HepG2 (cell line): ENCODE measurements around the gene DIS3L2. TPM values are rescaled to one million over a fixed set of nuclear protein-coding genes. Genes with fewer than 3 reads are reported as not detected.
A peak's percentile ranks its signal among the peaks of the same experiment; 100 is the strongest.

Source experiments
- ATAC-seq: fragments of 200-7000 bp; cut with Tn5 transposase; 3 replicates; pipeline ENCODE4 v1.9.1; 2020; ENCODE audit warnings: mild to moderate bottlenecking, moderate library complexity
- BruUV-seq: library from RNA; stranded (reverse); fragments of 400-500 nt; replicated peaks from 2 replicates; lab custom pipeline; 2021; lab: Mats Ljungman, UMichigan
- CTCF ChIA-PET: fragments of 300-600 bp; formaldehyde crosslinking; extraction: SDS; loops from one replicate; lab custom pipeline; 2021; ENCODE audit warnings: low total read pairs, inconsistent platforms, low intra/inter-chr PET ratio; lab: Yijun Ruan, JAX
- POLR2A ChIA-PET: fragments of 350-600 bp; sonication (Branson Sonifier 250); formaldehyde crosslinking; loops from one replicate; lab custom pipeline; 2020; ENCODE audit warnings: antibody characterized with exemption, inconsistent platforms; lab: Yijun Ruan, JAX
- DNase-seq: peaks from one replicate; pipeline ENCODE4 v3.0.0-alpha.2; 2015; ENCODE audit warnings: low spot score
- FAIRE-seq: peaks from 3 replicates; lab custom pipeline; 2011; peaks lifted over from hg19 to GRCh38; lab: Jason Lieb, UNC
- H2AFZ ChIP-seq: one replicate; pipeline ENCODE4 v1.6.1; 2011; ENCODE audit warnings: low read length, inconsistent platforms
- H3K27ac ChIP-seq: fragments of 300-600 bp; 3 replicates; pipeline ENCODE4 v1.8.0; 2011; ENCODE audit warnings: mixed run types, mild to moderate bottlenecking, mixed read lengths, low read length, inconsistent platforms; ENCODE audit not compliant: insufficient read depth; ENCODE audit errors: extremely low read length
- H3K27me3 ChIP-seq, 2 experiments: fragments of 200-600 bp in 1 of 2; 2 replicates in 1 of 2; 3 replicates in 1 of 2; pipeline versions ENCODE4 v1.6.0 to v1.8.0; 2011; ENCODE audit warnings: low read length in 2 of 2, mild to moderate bottlenecking in 2 of 2, moderate library complexity in 2 of 2, inconsistent platforms in 1 of 2; ENCODE audit not compliant: insufficient read depth in 2 of 2, control insufficient read depth in 1 of 2
- H3K36me3 ChIP-seq, 2 experiments: fragments of 200-600 bp in 1 of 2; replicated peaks in 1 of 2; 2 replicates in 1 of 2; 3 replicates in 1 of 2; pipeline versions ENCODE4 v1.5.1 to v1.8.0; 2011; ENCODE audit warnings: low read length in 2 of 2, inconsistent platforms in 1 of 2; ENCODE audit not compliant: insufficient read depth in 2 of 2, control insufficient read depth in 1 of 2
- H3K4me1 ChIP-seq: 2 replicates; pipeline ENCODE4 v1.5.1; 2012; ENCODE audit warnings: low read length, inconsistent platforms; ENCODE audit not compliant: insufficient read depth
- H3K4me2 ChIP-seq: 2 replicates; pipeline ENCODE4 v1.6.0; 2011; ENCODE audit warnings: low read depth, low read length, inconsistent platforms
- H3K4me3 ChIP-seq, 3 experiments: fragments of 200-600 bp in 1 of 3; sonication (generic), shearing (Covaris generic) in 1 of 3; replicated peaks in 1 of 3; 2 replicates each; pipeline ENCODE4 v1.5.1; 2011 to 2016; ENCODE audit warnings: low read length in 3 of 3, inconsistent platforms in 2 of 3, low read depth in 2 of 3, mild to moderate bottlenecking in 2 of 3, control low read depth in 1 of 3, mixed read lengths in 1 of 3; ENCODE audit not compliant: insufficient read depth in 1 of 3
- H3K79me2 ChIP-seq: one replicate; pipeline ENCODE4 v1.6.1; 2011; ENCODE audit warnings: low read length, inconsistent platforms; ENCODE audit not compliant: insufficient read depth
- H3K9ac ChIP-seq: 2 replicates; pipeline ENCODE4 v1.6.0; 2011; ENCODE audit warnings: mild to moderate bottlenecking, low read depth, low read length, inconsistent platforms; ENCODE audit not compliant: insufficient read depth
- H3K9me3 ChIP-seq: 2 replicates; pipeline ENCODE4 v1.5.1; 2012; ENCODE audit warnings: mild to moderate bottlenecking, low read length
- H4K20me1 ChIP-seq: 2 replicates; pipeline ENCODE4 v1.6.0; 2011; ENCODE audit warnings: inconsistent platforms, mild to moderate bottlenecking, low read length, moderate library complexity; ENCODE audit not compliant: insufficient read depth
- AGO2 ChIP-seq: fragments of 200-400 bp; formaldehyde crosslinking; optimal IDR thresholded peaks from 2 replicates; pipeline ENCODE3; 2017; ENCODE audit warnings: mild to moderate bottlenecking, low read depth, low read length, moderate library complexity
- CC2D1A ChIP-seq: sonication (generic); formaldehyde crosslinking; IDR thresholded peaks from 2 replicates; pipeline ENCODE4 v1.8.1; 2023; ENCODE audit warnings: mild to moderate bottlenecking, missing genetic modification reagents
- KLF15 ChIP-seq: sonication (generic); formaldehyde crosslinking; IDR thresholded peaks from 2 replicates; pipeline ENCODE4 v1.8.1; 2023; ENCODE audit warnings: borderline replicate concordance, mild to moderate bottlenecking, inconsistent platforms, missing genetic modification reagents, mixed read lengths
- LCORL ChIP-seq, 2 experiments: fragments of 450-650 bp in 1 of 2; sonication (generic) in 1 of 2; formaldehyde crosslinking in 1 of 2; IDR thresholded peaks; 2 replicates each; pipeline versions ENCODE4 v1.5.0 to v1.6.1; 2017 to 2020; ENCODE audit warnings: antibody characterized with exemption in 1 of 2, missing genetic modification reagents in 1 of 2
- MAFF ChIP-seq: IDR thresholded peaks from 2 replicates; pipeline ENCODE4 v1.6.1; 2011; ENCODE audit warnings: low read depth, low read length, improper control_type of control experiment
- MAFK ChIP-seq, 2 experiments: IDR thresholded peaks in 1 of 2; conservative IDR thresholded peaks in 1 of 2; 2 replicates each; pipeline ENCODE4 v1.6.1; 2011; ENCODE audit warnings: improper control_type of control experiment in 2 of 2, low read length in 2 of 2
- ZNF891 ChIP-seq: sonication (generic); formaldehyde crosslinking; IDR thresholded peaks from 2 replicates; pipeline ENCODE4 v1.5.0; 2020; ENCODE audit warnings: mild to moderate bottlenecking, missing genetic modification reagents
- WGBS: methylation state at CpG from one replicate; pipeline ENCODE4 v1.1.6; 2017; ENCODE audit warnings: low lambda C conversion rate; 5-methylcytosine and 5-hydroxymethylcytosine counted together
- in situ Hi-C: cut with HindIII; loops from 2 replicates; pipeline ENCODE4 v1.10.0; 2017; ENCODE audit warnings: low pct_unique_long_range_greater_than_20kb; ENCODE audit not compliant: extremely low pct_ligation_motif_present
- intact Hi-C: fragments of 100-400 bp; cut with micrococcal nuclease; formaldehyde crosslinking; loops from one replicate; pipeline ENCODE4 v1.10.0; 2022; ENCODE audit not compliant: unreplicated experiment
- polyA plus RNA-seq, 8 experiments: library from polyadenylated mRNA; depleted of rRNA in 3 of 8; stranded (reverse) in 7 of 8; unstranded in 1 of 8; fragments of >200 nt; fragmentation: Illumina TruSeq in 4 of 8; extraction: Trizol in 4 of 8; gene quantifications; 2 replicates each; pipeline versions ENCODE4 v1.2.1 to v1.2.3, GENCODE V29; 2011 to 2016; ENCODE audit warnings: low read depth in 4 of 8, missing spikeins in 1 of 8, mixed read lengths in 1 of 8; ENCODE audit not compliant: insufficient read depth in 1 of 8
- total RNA-seq, 5 experiments: library from RNA; depleted of rRNA; stranded (reverse); fragments of >200 nt; fragmentation: Illumina TruSeq; extraction: Trizol; gene quantifications; 2 replicates each; pipeline ENCODE4 v1.2.3, GENCODE V29; 2016; ENCODE audit warnings: low read depth in 1 of 5

The DIS3L2 gene
- total and polyA plus RNA-seq, 2 of the 13 experiments (the other 11 are each of a cell fraction or from before 2014, with no cell fraction given) = 7.0 to 23.9 TPM

- in situ Hi-C loops = no loop called here
- intact Hi-C loops = no loop called here
- FAIRE-seq = no peak
Observed at GRCh38 chr2:232345251-232345650, 383.7 kb downstream of the DIS3L2 start.

GRCh38 chr2:232347369-232347768, 385.9 kb downstream of the DIS3L2 start:
- Histone ChIP-seq H3K27me3 (peaks cover 12 to 57% of the 10 kb centered on the region in 2 experiments), H2AFZ (no peak overlapping the region), H3K4me3 (no peak overlapping the region), H3K9me3 (no peaks in the 10 kb centered on the region), H3K27ac (no peak overlapping the region), H3K36me3 (no peaks in the 10 kb centered on the region), H4K20me1 (no peaks in the 10 kb centered on the region), H3K4me2 (no peak overlapping the region), H3K4me1 (no peaks in the 10 kb centered on the region), H3K79me2 (no peaks in the 10 kb centered on the region), H3K9ac (no peak overlapping the region)
- no TSS peak for BruUV-seq
- DNase-seq = no peak
- in situ Hi-C loops = no loop called here
- TF ChIP-seq MAFK (conservative IDR thresholded peaks at IDR 0.05 in 1 of 2, IDR thresholded peaks at IDR 0.05 in 1 of 2; ENCODE audit: low read length in 2 of 2) (peak; percentile 70 to 79), MAFF (peak; percentile 65), ZNF891 (CRISPR knock-in tag) (no peak), KLF15 (CRISPR knock-in tag) (no peak), LCORL (IDR thresholded peaks at IDR 0.05) (no peak), LCORL (CRISPR knock-in tag; IDR thresholded peaks at IDR 0.05) (no peak)
- WGBS = 32% methylated on average over 6 of the region's 6 CpGs
- intact Hi-C loops = no loop called here
- no peak for FAIRE-seq
- ATAC-seq = no peak
- POLR2A ChIA-PET = no interaction called here
- CTCF ChIA-PET = no interaction called here

More at GRCh38 chr2:232345251-232345650, 383.7 kb downstream of the DIS3L2 start:
- no peaks in the 10 kb centered on the region for H3K4me1 ChIP-seq
- POLR2A ChIA-PET = no interaction called here
- H3K9me3 ChIP-seq = no peaks in the 10 kb centered on the region
- H4K20me1 ChIP-seq = no peaks in the 10 kb centered on the region
- no peak overlapping the region for H3K27ac ChIP-seq
- no peaks in the 10 kb centered on the region for H3K36me3 ChIP-seq
- H3K4me2 ChIP-seq = no peak overlapping the region
- WGBS = 78% methylated on average over 8 of the region's 8 CpGs
- DNase-seq = no peak
- no TSS peak for BruUV-seq
- CTCF ChIA-PET = no interaction called here
- H3K27me3 ChIP-seq = peaks cover 5 to 36% of the 10 kb centered on the region in 2 experiments
- TF ChIP-seq AGO2 (peak; percentile 50), CC2D1A (CRISPR knock-in tag) (no peak)
- no peak overlapping the region for H3K9ac ChIP-seq
- ATAC-seq = no peak
- no peaks in the 10 kb centered on the region for H3K79me2 ChIP-seq
- no peak overlapping the region for H2AFZ ChIP-seq
- H3K4me3 ChIP-seq = no peak overlapping the region
